Limb (tissue), 2 donors: ENCODE results near the gene CERK.

ENCODE experiments used
- DNase-seq, 2 donors: peaks; one replicate each; pipeline ENCODE4 v3.0.0-alpha.2; 2016; ENCODE audit errors: extremely low spot score in 2 of 2

Gene CERK

DNA sequence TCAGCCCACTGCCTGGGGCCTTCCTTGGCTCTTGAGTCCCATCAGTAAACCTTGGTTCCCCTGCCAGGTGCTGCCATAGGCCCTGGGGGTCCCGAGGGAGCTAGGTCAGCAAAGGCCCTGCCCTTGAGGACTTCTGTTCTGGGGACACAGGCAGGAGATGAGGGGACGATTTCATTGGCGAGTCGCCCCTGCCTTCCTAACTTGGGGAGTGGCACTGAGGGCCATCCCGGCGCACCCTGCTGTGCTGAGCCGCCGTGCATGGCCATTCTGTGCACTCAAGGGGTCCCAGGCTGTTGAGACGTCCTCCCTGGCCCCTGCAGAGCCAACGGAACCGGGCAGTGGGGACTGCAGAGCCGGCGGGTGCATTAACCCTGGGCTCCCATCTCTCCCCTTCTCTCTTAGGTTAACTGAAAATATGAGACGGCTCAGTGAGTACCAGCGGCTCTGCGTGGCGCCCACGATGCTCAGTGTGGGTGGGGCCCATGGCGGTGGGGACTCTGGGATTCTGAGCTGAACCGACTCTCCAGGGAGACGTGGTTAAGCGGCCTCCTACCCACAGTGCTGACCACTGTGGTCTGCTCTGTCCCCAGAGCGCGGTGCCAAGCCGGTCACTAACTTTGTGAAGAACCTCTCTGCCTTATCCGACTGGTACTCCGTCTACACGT lies 74.5 kb downstream of the CERK start:
- DNase-seq = no peak

DNA sequence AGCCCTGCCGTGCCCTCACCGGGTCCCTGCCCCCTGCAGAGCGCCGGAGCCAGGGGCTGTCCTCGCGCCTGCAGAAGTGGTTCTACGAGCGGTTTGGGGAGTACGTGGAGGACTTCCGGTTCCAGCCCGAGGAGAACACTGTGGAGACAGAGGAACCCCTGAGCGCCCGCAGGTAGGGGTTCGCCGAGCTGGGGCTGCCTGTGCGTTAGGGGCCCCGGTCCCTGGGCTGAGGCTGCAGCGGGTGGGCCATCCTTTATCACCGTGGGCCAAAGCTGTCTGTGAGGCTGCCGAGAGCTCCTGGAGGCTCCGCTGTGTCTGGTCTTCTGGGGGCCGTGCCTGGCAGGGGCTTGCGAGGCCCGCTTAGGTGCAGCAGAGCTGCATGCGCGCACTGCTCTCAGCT lies 75.1 kb downstream of the CERK start:
- no peak for DNase-seq

DNA sequence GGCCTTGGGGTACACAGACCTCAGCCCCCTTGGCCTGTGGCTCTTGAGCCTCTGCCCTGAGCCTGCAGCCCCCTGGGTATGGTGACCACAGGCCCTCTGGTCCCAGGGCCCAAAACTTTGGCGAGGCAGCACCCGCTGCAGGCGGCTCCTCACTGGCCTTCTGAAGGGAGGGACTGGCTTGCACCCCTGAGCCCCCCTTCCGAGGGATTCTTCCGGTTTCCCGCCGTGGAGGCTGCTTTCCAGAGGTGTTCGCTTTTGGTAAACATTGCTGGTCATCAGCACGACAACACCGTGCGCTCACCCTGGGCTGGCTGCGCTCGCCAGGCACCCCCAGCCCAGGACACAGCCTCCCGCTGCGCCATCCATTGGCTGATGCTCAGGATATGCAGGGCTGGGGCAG lies 75.8 kb downstream of the CERK start:
- no peak for DNase-seq

DNA sequence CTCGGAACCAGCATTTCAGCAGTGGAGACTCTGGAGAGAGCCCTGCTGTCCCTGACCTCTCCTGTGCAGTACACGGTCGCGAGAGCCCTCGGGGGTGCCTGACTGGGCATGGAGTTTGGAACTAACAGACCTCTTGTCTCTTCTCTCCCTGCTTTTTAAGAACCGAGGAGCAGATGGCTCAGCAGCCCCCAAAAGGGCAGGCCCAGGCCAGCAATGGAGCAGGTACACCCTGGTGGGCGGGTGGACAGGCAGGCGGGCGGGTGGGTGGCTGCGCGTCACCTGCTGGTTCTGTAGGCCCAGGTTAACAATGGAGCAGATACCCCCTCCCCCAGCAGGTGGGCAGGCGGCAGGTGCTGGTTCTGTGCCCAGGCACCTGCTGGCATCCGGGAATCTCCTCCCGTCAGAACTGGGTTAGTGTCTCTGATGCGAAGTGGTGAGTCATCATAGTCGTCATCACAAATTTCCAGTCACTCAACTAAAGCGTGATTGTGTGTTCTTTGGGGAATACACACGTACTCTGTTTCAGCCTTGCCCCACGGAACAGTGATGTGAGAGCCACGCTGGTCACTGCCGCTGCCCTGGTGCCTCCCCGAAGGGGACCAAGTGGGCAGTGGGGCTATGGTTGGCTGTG lies 76.7 kb downstream of the CERK start:
- DNase-seq = no peak

DNA sequence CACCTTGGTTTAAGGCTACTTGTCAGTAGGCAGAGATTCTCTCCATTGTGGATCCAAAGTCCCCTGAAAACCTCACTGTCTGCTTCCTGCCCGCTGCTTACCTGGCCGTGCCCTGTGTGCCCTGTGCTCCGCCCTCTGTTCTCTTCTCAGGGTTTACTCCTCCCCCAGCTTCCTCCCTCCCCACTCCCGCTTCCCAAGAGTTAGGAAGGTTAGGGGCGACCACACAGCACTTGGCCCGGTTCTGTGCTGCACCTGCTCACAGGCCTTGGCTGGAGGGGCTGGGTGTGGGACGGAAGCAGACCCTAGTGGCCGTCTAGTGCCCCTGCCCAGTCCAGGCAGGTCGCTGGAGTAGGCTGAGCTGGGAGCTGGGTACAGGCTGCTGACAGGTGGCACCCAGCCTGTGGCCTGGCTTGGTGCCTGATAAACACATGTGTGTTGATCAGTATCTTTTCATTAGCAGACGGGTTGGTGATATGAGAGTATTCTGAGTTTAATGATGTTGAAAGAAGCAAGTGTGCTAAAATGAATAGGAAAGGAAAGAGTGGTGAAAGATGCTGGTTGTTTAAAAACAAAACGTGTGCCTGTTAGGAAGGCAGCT lies 77.3 kb downstream of the CERK start:
- DNase-seq = no peak

DNA sequence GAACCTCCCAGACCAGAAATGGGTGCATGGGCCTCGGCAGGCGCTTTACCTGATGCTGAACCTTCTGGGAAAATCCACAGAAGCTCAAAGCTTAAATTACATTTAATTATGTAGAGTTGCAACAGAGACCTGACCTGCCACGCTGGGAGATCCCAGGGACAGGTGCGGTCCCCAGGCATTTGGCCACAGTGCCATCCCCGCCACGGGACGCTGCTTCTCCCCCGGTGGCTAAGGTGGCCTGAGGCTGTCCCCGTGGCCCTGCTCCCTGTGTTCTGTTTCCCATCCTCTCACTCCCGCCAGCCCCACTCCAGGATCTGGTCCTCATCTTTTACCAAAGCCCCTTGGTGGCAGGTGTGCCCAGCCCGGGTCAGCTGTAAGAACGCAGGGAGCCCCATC lies 78.3 kb downstream of the CERK start:
- no peak for DNase-seq

DNA sequence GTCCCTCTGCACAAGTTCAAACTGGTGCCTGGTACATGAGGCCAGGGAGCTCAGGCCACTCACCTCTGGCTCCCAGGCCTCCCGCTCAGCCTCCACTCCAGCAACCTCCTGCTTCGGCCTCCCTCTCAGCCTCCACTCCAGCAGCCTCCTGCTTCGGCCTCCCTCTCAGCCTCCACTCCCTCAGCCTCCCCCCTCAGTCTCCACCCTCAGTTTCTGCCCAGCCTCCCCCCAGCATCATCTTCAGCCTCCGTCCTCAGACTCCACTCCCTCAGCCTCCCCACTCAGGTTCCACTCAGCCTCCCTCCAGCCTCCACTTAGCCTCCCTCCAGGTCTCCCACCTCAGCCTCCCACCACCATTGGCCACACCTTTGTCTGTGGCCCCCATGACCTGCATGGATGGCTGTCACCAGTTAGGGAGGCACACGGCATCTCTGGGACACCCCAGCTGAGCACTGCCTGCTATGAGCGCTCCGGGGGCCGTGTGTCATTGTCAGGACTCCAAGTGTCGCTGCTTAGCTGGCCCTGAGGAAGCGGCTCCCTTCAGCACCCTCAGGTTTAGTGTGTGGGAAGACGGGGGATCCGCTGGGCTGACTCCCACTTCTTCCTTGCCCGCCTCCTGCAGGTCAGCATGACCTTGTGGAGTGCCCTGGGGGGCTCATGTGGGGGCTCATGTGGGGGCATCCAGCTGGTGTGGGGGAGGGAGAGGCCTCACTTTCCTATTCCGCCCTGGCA lies 78.8 kb downstream of the CERK start:
- DNase-seq = no peak

DNA sequence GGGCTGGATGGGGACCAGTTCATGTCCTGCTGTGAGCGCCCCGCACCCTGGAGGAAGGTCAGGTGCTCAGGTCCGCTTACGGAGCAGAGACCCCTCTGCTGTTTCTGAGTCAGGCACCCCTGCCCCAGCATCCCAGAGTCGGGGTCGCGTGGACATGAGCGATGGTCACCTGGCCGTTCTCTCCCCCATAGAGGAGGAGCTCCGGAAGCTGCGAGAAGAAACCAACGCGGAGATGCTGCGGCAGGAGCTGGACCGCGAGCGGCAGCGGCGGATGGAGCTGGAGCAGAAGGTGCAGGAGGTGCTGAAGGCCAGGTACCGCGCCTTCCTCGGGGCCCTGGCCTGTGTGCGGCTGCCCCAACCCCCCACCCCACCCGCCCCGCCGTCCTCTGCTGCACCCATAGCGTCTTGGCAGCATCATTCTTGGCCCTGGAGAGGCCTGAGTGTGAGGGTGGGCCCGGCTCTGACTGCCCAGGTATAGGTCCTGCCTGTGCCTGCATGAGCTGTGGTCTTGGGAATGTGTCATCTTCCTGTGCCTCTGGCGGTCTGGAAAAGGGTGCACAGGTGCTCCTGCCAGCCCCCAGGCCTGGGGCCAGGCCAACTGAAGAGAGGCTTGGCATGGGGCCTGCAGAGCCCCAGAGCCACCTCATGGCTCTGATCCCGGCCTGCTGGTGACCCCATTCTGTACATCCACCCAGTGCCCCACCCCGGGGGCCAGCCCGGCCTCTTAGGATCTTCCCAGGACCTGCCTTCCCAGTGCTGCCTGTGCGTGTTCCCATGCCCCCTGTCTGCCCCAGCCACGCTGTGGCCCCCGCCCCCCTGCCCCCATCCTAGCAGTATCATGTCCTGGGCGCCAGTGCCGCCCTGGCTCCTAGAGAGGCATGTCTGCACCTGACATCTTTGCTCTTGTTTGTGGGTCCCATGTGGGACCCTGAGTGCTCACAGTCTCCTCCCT lies 79.8 kb downstream of the CERK start:
- DNase-seq = no peak

DNA sequence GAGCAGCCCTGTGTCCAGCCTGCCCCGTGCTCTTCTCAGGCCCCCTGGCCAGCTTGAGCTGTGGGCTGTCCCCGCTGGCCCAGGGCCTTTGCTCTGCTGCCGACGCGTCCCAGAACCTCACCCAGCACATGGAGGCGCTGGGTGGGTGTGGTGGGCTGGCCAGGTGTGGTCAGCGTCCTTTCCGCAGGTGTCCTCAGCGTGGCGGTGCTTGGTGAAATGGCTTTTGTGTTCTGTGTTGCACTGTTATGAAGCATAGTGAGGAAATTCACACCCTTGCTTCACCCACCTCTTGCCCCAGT lies 80.4 kb downstream of the CERK start:
- no peak for DNase-seq

DNA sequence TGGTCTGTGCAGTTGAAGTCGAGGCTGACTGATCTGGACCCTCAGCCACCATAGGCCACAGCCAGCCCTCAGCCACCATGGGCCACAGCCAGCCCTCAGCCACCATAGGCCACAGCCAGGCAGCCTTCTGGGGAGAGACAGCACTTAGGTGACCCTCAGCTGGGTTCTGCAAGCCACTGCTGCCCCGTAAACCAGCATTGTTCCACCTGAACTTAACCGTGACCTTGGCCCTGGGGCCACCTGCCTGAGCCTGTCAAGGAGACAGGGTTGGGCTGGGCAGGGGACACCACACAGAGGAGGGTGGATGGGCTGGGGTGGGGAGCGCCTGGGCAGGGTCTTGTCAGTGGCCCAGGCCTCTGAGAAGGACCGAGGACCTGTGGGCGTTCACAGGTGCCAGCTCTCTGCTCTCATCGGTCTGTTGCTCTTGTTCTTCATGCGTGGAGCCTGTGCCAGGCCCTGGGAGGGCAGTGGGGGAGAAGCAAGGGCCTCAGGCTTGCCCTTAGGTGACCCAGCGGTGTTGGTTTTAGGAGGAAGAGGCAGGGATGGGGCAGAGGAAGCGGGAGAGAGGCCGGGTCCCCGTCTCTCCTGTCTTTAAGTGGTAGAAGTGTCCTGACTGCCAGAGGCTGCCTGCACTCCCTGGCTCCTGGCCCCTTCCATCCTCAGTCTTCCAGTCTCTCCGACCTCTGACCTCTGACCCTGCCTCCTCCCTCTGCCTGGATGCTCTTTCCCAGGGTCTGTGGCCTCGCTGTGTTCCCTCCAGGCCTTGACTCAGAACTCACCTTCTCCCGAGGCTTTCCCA lies 81.0 kb downstream of the CERK start:
- DNase-seq = no peak

DNA sequence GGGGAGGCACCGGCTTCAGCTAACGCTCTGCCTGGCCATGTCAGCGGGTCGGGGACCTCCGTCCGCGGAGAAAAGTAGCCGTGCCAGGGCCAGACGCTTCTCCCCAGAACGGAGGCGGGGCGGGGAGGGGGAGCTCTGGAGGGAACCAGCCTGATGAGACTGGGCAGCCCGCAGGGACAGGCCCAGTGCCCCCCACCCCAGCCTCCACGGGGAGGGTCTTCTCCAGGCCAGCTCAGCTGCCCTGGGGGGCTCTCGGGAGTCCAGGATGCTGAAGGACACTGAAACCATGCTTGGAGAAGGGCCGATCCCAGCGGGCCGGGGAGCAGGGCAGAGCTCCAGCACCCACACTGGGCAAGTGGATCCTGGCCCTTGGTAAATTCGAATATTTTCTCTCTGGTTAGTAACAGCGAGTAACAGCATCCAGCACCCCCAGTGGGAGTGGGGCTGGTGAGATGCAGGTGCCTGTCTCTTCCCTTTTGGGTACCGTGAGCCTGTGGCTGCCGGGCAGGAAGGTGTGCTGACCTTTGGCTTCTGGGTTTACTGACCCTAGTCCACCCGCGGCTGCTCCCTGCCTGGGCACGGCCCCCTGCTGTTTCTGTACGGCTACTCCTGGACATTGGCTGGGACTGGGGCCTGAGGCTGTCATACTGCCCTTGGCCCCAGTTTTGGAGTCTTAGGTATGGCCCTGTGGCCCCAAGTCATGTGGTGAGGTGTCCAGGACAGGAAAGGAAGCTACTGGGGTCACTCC lies 82.0 kb downstream of the CERK start:
- DNase-seq = no peak

DNA sequence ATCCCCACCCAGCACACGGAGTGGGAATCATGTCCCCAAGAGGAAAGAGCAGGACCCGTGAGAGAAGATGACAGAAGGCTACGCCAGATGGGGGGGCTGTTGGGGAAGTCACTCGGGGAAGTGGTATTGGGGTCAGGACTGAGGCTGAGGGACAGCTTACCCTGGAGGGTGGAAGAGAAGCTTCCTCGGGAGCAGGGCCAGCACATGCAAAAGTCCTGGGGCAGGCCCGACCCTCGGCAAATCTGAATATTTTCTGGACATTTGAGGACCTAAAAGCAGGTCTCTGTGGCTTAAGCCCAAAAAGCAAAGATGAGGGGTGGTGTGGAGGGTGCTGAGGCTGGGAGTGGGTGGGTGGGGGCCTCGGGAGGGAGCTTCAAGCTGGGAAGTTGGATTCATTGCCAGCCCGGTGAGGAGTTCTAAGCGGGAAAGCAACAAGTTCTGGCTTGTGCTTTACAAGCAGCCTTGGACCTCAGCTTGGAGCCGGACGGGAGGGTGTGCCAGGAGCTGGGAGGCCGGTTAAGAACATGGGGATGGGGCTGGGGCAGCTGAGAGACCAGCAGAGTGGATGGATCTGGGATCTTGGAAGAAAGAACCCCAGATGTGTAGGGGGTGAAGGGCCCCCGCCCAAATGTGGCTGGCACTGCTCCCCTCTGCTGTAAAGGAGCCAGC lies 83.0 kb downstream of the CERK start:
- no peak for DNase-seq

DNA sequence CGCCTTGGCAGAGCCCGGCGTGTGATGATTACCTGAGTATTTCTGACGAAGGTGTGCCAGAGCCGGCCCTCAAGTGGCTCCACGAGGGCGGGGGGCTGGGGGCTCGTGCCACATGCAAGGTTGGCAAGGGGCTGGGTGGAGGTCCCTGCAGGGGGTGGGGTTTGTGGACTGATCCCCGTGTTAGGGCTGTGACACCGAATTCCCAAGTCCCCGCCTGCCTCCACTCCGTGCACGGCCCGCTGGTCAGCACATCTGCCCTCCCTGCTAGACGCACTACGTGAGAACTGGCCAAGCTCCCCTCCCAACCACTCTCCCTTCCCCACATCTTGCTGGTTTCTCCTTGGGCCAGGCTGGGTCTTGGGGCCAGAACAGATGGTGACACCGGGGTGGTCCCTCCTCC lies 83.6 kb downstream of the CERK start:
- no peak for DNase-seq

DNA sequence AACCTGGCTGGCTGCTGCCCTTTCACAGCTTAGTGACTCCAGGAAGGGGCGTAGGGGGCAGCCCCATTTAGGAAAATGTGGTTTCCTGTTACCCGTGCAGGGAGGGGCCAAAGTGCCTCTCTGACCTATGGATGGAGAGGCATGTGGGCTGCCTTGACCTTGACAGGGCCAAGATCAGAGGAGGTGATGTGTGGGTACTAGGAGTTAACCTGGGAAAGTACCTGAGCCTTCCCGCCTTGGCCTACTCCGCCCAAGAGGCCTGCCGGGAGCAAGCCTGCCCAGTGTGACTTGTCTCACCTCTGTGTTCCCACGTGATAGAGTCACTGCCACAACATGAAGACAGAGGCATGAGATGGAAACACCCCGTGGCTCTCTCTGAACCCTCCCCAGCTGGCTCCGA lies 84.5 kb downstream of the CERK start:
- no peak for DNase-seq

DNA sequence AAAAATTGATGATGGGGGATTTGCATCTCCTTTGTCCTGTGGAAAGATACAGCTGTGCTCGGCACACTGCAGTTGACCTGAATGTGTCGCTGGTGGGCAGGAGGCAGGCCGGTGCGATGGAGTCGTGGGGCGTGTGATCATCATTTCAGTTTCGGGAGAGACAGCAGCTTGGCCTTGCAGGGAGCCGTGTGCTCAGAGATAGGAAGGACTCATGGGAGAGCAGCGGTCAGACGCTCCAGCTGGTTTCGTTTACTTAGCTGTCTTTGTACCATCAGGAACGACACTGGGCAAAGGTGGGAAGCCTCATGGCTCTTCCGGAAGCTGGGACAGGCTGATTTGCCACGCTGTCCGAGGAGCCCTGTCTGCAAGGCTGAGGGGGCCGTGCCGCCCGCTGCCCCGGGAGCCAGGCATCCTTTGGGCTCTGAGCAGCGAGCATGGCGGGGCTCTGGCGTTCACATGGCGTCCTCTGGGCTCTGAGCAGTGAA lies 85.2 kb downstream of the CERK start:
- no peak for DNase-seq

DNA sequence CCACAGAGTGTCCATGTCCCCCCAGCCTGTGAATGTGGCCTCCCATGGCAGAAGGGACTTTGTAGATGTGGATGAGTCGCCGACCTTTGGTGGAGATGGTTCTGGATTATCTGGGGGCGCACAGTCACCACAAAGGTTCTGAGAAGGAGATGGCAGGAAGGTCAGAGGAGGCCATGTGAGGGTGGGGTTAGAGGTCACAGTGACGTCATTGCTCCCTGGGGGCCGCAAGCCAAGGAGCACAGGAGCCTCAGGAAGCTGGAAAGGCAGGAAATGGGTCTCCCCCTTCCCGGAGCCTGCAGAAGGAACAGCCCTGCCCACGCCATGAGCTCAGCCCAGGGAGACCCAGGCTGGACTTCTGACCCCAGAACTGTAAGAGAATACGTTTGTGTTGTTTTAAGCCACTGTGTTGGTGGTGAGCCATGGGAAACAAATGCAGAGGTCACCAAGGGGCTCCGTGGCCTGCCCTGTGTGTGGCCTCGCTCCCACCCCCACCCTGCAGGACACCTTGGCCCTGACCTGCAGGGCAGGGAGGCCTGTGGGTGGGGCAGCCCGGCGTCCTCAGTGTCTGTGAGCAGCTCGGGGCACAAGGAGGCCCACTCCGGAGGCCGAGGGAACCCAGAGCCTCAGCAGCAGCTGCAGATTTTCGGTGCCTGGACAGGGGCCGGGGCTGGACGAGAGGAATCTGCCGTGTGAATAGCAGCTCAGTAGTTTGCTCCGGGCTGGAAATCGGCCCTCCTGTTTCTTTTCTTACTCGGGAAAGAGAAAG lies 85.8 kb downstream of the CERK start:
- DNase-seq = no peak

DNA sequence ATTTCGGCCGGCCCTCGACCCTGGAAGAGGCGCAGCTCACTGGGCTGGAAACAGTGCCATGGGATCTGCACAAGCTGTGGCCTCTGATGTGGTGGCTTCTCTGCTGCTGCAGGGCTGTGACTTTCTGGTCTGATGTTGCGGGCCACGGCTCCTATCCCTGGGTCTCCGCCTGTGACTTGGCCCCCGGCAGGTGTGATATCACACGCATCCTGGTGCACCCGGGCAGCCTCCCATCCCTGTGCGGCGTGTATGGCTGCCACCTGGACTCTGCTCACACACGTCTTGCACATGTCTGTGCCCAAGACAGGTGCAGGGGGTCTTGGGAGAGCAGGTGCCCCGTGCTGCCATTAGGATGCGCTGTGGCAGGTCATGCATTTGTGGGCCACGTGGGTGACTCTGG lies 86.7 kb downstream of the CERK start:
- no peak for DNase-seq

DNA sequence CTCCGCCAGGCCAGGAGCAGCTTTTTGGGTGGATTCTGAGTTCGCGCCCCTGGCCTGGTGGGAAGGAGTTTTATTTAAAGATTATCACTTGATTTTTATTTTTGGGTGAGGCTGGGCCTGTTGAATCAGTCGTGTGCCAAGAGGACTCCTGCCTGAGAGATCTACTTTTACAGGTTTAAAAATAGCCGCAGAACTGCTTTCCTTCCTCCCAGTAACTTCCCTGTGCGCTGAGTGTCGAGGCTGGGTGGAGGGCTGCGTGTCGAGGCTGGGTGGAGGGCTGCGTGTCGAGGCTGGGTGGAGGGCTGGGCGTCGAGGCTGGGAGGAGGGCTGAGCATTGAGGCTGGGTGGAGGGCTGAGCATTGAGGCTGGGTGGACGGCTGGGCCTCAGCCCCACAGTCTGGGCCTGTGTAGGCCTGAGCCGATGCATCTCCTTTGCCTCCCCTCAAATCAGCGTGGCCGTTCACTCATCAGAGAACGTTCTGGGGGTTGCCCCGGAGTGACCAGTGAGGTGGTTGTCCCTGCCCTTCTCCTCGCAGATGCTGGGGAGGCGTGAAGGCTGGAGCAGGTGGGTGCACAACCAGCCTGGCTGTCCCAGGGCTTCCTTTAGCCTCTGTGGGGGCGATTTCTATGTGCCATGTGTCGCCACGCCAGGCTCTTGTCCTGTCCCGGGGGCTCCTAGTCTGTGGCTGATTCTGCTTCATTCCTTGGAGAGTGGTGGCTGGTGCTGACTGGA lies 87.8 kb downstream of the CERK start:
- DNase-seq = no peak
